HG03039 (cell line): ENCODE measurements around the gene NAV2.

ENCODE experiments used
- ATAC-seq: cut with Tn5 transposase; IDR thresholded peaks from one replicate; pipeline ENCODE4 v1.9.1; 2021; ENCODE audit warnings: mild to moderate bottlenecking, moderate library complexity; ENCODE audit not compliant: unreplicated experiment

NAV2 gene

GRCh38 chr11:19853016-19853415 lies 140.4 kb downstream of the NAV2 start:
- ATAC-seq, result no peak

- no peak for ATAC-seq
These were observed 141.3 kb downstream of the NAV2 start for GRCh38 chr11:19853920-19854319.

DNA sequence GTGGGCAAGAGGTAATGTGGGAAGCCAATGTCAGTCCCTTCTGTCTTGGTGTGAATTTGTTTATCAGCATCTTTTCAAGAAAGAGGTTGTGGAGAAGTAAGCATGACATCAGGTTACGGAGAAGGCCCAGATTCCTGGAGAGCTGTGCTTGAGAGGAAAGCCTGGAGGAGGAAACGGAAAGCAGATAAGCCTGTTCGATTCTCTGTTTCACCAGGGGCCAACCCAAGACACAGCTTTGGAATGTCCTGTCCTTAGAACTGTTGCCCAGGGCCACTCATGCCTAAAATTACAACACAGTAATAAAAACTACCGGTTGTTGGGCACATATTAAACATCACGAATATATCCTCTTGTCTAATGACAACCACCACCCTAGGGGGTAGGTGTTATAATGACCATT lies 148.5 kb downstream of the NAV2 start:
- ATAC-seq, result no peak

DNA sequence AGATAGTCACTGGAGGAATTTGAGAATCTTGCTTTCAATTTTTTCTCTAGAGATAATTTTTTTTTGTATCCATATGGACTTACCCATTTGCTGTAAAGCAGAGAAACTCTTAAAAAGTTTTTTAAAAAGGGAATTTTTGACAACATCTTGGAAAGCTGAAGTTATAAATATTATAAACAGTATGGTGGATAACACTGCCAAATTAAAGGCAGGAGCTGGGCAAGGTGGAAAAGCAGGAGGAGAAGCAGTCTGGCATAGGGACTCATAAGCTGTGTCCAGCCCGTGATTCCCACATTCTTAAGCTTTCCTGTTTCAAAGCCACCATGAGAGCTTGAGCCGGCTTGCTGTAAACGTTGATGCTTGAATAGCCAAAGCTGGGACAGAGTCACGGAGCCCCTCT lies 149.5 kb downstream of the NAV2 start:
- ATAC-seq, result no peak

DNA sequence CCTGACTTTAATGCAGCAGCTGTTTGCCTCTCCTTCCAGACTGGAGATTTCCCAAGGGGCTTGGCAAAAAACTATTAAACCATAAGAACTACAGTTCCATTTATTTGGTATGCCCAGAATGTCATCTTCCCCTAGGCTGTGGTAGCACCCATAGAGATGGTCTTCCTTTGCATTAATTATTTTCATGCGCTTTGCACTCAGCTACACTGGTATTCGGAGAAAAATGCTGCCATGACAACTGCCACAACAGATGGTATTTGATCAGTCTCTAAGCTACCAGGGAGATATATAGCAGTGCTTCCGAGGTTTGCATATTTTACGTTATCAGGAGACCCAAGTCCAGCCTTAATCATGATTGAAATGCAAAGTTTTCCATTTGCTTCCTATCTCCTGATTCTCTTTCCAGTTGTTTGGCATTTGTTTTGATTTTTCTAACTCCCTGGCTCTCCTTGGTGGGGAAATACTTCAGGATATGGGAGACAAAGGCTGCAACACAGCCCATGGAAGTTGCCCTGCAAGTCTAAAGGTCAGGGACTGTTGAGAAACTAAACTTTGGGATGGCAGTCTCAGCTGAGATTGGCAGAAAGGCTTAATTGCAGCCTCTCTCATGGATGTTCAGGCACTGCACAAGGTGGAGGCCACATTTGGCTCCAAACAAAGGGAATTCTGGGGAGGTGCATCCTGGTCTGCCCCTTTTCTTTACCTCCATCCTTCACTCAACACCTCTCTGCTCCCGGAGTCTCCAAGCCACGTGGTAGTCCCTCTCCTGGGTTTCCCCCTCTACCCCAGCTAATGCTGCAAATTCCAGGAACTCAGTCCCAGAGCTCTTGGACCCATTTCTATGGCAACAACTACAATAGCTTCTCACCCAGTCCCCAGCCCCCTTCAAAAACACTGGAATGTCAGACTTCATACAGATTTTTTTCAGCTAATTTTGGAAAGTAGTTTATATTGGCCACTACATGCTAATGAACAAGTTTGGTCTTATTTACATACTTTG lies 151.8 kb downstream of the NAV2 start:
- no peak for ATAC-seq

DNA sequence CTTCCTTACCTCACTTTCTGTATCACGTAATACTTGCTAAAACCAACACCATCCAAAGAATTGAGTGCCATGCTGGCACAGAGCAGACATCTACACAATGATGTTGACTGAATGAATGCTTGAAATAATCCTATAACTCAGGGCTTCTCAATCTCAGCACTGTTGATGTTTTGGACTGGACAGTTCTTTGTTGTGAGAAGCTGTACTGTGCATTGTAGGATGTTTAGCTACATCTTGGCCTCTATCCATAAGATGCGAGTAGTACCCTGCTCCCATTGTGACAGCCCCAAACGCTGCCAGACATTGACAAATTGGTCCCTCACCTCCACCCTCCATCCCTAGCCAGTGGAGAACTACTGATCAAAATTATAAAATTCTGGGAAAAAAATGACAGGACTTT lies 153.4 kb downstream of the NAV2 start:
- no peak for ATAC-seq

DNA sequence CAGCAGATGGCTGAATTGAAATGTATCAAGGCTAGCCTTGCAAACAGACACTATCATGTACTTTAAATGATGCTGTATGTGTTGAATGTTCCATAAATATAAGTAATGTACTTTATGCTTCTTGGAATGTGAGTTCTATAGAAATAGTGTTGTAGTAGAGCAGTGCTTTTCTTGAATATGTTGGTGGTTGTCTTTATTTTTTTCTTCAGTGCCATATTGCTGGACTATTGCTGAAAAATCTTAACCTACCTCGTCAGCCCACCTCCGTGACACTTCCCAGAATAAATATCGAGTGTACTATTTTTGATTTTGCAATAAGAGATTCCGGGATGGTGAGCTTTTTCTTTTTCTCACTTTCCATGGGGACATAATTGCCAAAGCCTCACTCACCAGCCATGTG lies 153.9 kb downstream of the NAV2 start:
- ATAC-seq, result no peak

DNA sequence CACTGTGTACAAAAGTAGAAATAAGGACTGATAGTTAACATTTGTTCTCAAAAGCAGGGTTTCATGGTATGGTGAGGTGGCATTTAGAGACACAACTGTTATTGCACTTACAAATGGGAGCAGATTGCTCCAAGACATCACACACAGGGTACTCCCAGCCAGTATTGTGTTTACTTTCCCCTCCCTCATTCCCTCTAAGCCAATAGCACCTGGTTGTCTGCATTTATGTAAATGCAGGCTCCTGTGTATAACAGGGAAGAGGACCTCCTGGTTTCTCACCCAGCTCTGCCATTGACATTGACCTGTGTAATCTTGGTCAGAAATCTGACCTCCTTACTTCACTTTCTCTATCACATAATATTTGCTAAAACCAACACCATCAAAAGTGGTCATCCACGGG lies 154.4 kb downstream of the NAV2 start:
- ATAC-seq, result no peak

GRCh38 chr11:19868281-19868821 lies 155.7 kb downstream of the NAV2 start:
- ATAC-seq, result no peak

DNA sequence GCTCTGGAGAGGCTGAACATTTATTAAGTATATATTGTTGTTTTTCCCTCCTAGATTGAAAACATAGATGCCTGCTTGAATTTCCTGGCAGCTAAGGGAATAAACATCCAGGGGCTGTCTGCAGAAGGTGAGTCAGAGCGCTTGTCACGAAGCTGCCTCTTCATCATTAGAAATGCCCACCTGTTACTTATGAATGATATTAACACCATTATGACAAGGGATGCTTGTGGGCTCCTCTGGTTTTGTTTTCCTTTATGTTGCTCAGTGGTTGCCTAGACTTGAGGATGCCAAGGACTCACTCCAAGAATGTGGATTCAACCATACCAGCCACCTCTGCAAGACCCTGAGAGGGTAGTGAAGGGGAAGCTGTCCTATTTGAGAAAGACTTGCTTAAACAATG lies 156.2 kb downstream of the NAV2 start:
- no peak for ATAC-seq

DNA sequence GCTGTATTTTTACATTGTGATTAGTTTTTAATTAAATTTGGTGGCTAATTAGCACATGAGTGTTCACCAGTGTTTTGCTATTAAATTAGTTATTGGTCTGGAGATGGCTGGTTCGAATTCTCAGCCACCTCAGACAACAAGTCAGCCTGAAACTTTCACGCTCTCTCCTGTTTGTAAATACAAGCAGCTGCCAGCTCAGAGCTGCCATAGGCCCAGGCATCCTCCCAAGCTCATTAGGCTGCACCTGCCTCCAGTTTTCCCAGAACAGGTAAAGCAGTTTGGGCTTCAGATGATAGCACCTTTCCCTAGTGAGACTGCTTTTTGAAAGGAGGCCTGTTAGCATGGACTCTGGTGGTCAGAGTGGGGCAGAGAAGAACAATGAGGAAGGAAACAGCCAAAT lies 156.8 kb downstream of the NAV2 start:
- no peak for ATAC-seq

- ATAC-seq, result no peak
These were observed 157.4 kb downstream of the NAV2 start for GRCh38 chr11:19869946-19870589.

GRCh38 chr11:19871531-19871930 lies 158.9 kb downstream of the NAV2 start:
- no peak for ATAC-seq

DNA sequence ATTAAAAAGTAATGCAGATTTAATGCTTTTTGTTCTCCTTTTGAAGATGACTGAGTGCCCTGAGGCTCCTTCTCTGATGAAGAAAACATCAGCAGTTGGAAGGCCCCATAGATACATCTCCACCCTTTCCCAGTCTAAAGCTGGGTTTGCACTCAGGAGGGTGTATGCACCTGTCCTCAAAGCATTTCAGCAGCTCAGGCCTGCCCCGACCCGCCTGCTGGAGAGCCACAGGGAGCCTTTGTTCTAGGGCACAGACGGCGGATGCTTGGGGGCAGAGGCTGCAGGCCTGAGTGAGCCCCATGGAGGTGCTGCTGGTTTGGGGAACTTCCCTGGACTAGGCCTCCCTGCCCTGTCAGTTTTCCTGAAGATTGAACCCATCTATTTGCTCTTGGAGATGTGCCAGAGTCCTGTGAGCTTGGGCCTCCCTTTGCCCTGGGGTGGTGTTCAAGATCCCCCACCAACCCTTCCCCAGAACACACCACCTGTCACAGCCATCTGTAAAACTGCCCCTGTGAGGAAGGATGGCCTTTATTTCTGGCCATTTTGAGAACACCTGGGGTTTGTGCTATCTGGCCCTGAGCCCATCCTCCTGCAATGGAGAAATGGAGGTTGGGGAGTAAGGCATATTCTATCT lies 160.0 kb downstream of the NAV2 start:
- no peak for ATAC-seq

DNA sequence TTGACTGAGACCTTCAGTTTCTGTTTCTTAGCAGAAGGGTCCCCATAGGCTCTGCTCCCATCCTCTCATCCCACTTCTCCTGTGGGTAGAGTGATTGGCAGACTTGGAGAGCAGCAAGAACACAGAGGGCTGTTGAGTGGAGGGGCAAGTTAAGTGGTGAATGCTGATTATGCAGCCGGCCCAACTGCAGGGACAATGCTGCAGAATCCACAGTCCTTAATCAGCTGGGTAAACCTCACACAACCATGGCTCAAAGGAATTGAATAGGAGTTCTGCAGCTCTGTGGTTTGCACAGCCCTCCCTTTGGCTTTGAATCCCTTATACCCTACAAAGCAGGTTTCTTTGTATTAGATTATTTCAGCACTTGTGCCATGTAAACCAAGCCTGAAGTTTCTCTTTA lies 161.1 kb downstream of the NAV2 start:
- no peak for ATAC-seq

- no peak for ATAC-seq
These were observed 161.6 kb downstream of the NAV2 start for GRCh38 chr11:19874266-19874665.

DNA sequence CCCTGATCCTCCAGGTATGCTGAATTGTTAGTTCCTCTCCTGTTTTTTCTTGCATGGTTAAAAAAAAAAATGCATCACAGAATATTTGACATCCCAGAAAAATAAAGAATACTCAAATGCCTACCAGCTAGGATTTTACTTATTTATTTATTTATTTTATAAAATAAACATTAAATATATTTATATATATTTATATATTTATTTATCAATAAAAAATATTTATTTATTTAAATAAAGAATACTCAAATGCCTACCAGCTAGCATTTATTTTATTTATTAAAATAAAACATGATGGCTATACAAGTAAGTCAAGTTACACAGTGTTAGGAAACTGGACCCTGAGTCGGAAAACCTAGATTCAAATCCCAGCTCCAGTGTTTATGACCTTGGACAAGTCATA lies 164.1 kb downstream of the NAV2 start:
- ATAC-seq, result no peak

DNA sequence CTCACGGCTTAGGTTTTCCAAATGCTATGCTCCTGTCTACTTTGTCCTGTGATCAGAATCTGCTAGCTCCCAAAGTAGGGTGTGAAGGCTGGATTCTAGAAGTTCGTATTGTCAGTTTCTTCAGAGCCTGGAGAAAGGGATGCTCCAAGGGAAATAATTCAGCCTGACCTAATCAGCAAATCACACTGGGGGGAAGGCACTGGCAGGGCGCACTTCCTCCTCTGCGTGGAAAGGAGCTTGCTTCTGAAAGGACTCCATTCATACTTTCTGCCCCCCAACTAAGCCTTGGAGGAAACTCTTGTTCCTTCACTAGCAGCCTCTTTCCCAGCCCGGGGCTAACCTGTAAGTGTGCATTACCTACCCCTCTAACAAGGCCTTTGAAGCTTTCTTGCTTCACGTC lies 165.9 kb downstream of the NAV2 start:
- no peak for ATAC-seq

GRCh38 chr11:19879307-19880087 lies 166.9 kb downstream of the NAV2 start:
- ATAC-seq, result no peak

DNA sequence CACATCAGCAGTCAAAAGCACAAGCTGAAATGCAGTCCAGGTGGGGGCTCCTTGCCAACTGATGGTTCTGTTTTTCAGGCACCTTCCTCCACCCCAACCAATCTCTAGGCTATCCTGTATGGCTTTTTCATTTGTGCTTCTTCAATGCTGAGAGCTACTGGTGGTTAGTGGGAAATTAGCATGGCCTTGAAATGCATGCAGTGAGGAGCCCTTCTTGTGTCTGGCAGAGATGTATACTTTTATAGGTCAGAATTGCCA lies 167.4 kb downstream of the NAV2 start:
- no peak for ATAC-seq

DNA sequence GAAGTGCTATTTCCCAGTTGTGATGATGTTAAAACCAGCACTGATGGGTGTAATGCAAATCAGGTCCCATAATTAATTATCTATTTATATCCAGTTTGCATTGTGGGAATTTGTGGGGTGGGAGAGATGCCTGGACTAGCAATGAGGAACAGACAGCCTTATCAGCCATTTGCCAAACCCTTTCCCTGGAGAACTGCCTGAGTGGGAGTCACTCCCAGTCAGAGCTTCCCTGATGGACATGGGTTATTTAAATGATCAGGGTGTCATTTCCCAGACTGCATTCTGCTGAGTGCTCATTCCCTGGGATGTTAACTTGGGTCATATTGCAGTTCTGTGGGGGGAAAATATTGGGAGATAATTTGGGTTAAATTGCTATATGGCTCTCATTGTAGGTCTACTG lies 168.5 kb downstream of the NAV2 start:
- no peak for ATAC-seq
